ENCODE measurements around the gene LTBP1. TPM values are rescaled to one million over a fixed set of nuclear protein-coding genes. Genes with fewer than 3 reads are reported as not detected.
A peak's percentile ranks its signal among the peaks of the same experiment; 100 is the strongest.

Gene LTBP1
- total RNA-seq, 2 experiments from 2014 or later = 0.10 to 0.14 TPM

- H3K36me3 Mint-ChIP-seq (ENCODE audit: low read depth) = no peaks in the 10 kb centered on the region
- no peaks in the 10 kb centered on the region for H3K27me3 Mint-ChIP-seq (ENCODE audit: low read depth)
- CTCF ChIA-PET = no interaction called here
- intact Hi-C loops (cut with micrococcal nuclease) = no loop called here
- DNase-seq = no peak
- H3K4me1 Mint-ChIP-seq (ENCODE audit: low read depth) = no peaks in the 10 kb centered on the region
- H3K4me3 Mint-ChIP-seq = no peak overlapping the region
- H3K27ac Mint-ChIP-seq = no peak overlapping the region
- H3K9me3 Mint-ChIP-seq = no peaks in the 10 kb centered on the region
These were observed 357.5 kb downstream of the LTBP1 start for GRCh38 chr2:33304032-33304864.

DNA sequence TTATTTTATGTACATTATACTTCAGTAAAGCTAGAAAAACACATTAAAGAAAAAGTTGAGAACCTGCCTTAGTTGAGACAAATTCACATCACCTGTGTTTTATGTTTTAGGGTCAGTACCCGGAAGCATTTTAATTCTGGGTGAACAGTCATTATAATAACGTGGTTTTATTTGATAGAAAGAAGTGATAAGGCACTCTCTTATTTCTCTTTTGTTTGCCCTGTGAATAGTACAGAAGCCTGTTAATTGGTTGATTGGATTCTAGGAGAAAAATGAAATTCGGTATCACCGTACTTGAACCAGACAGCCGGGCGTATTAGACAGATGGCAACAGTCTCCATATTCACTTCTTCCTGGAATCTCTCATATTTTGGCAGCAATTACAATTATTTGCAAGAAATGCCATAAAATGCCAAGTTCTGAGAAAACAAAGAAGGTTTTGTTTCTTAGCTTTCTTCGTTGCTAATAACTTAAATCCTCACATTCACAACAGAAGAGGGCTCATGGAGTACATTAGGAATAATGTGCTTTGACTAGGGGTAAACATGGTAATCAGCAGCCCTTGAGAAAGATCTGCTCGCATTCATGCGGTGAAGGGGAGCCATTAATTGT lies 361.0 kb downstream of the LTBP1 start:
- no peak overlapping the region for H3K27ac Mint-ChIP-seq
- peaks cover 2% of the 10 kb centered on the region for H3K27me3 Mint-ChIP-seq (ENCODE audit: low read depth)
- intact Hi-C loops (cut with micrococcal nuclease) = no loop called here
- no peak overlapping the region for H3K4me3 Mint-ChIP-seq
- CTCF ChIA-PET = no interaction called here
- no peaks in the 10 kb centered on the region for H3K9me3 Mint-ChIP-seq
- H3K4me1 Mint-ChIP-seq (ENCODE audit: low read depth) = no peaks in the 10 kb centered on the region
- no peak for DNase-seq
- no peaks in the 10 kb centered on the region for H3K36me3 Mint-ChIP-seq (ENCODE audit: low read depth)

DNA sequence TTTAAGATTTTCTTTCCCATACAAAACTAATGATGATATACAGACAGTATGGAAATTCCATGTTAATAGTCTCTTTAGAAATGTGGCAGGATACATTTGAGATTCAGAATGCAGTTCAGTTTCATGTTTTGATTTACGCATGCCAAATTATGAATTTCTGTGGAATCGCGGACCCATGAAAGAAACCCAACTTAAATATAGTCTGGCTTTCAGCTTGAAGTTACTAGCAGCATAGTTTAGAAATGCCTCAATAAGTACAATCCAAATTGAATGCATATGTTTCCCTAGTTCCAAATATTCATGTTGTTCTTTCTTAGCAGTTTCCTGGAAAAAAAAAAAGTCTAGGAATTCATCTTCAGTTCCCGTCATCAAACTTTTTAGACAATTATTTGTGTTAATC lies 365.6 kb downstream of the LTBP1 start:
- Mint-ChIP-seq H3K9me3 (no peaks in the 10 kb centered on the region), H3K4me1 (ENCODE audit: low read depth) (no peaks in the 10 kb centered on the region), H3K27ac (no peak overlapping the region), H3K4me3 (no peak overlapping the region), H3K27me3 (ENCODE audit: low read depth) (peaks cover 11% of the 10 kb centered on the region), H3K36me3 (ENCODE audit: low read depth) (no peaks in the 10 kb centered on the region)
- intact Hi-C loops (cut with micrococcal nuclease) = no loop called here
- DNase-seq = no peak
- CTCF ChIA-PET = interaction anchor here (0.7 kb wide), 1 partner anchor 579 kb away, joined by 3 read pairs; no protein-coding TSS in a partner anchor

- Mint-ChIP-seq H3K4me3 (no peak overlapping the region), H3K9me3 (no peaks in the 10 kb centered on the region), H3K27ac (no peak overlapping the region), H3K4me1 (ENCODE audit: low read depth) (no peaks in the 10 kb centered on the region), H3K27me3 (ENCODE audit: low read depth) (peaks cover 13% of the 10 kb centered on the region), H3K36me3 (ENCODE audit: low read depth) (no peaks in the 10 kb centered on the region)
- intact Hi-C loops (cut with micrococcal nuclease) = no loop called here
- CTCF ChIA-PET = interaction anchor here (0.7 kb wide), 1 partner anchor 580 kb away, joined by 3 read pairs; no protein-coding TSS in a partner anchor
- no peak for DNase-seq
These were observed 366.3 kb downstream of the LTBP1 start for GRCh38 chr2:33313039-33313438.

DNA sequence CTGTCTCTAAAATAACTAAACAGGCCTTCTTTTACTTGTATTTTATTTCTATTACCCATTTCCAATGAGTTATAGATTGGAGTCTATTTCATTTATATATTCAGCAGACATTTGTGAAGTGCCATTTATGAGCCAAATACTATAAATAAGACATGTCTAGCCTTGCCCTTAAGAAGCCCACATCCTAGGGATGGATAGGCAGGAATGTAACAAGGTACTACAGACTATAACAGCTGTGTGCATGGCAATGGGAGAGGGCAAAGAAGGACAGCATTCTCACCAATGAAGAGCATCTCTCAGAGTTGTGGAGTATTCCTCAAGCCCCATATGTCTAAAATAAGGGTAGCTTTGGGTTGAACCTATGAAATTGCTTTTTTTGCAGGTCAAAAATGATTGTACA lies 367.8 kb downstream of the LTBP1 start:
- CTCF ChIA-PET = no interaction called here
- H3K27ac Mint-ChIP-seq = no peak overlapping the region
- intact Hi-C loops (cut with micrococcal nuclease) = no loop called here
- H3K9me3 Mint-ChIP-seq = no peaks in the 10 kb centered on the region
- peaks cover 16% of the 10 kb centered on the region for H3K27me3 Mint-ChIP-seq (ENCODE audit: low read depth)
- DNase-seq = no peak
- no peaks in the 10 kb centered on the region for H3K4me1 Mint-ChIP-seq (ENCODE audit: low read depth)
- H3K4me3 Mint-ChIP-seq = no peak overlapping the region
- no peaks in the 10 kb centered on the region for H3K36me3 Mint-ChIP-seq (ENCODE audit: low read depth)

GRCh38 chr2:33316328-33316727 lies 369.6 kb downstream of the LTBP1 start:
- no peak overlapping the region for H3K27ac Mint-ChIP-seq
- no peak for DNase-seq
- no peaks in the 10 kb centered on the region for H3K36me3 Mint-ChIP-seq (ENCODE audit: low read depth)
- intact Hi-C loops (cut with micrococcal nuclease) = no loop called here
- H3K4me3 Mint-ChIP-seq = no peak overlapping the region
- no peaks in the 10 kb centered on the region for H3K9me3 Mint-ChIP-seq
- CTCF ChIA-PET = interaction anchor here (0.7 kb wide), 1 partner anchor 514 kb away, joined by 4 read pairs; no protein-coding TSS in a partner anchor
- peaks cover 14% of the 10 kb centered on the region for H3K27me3 Mint-ChIP-seq (ENCODE audit: low read depth)
- H3K4me1 Mint-ChIP-seq (ENCODE audit: low read depth) = peaks cover 5% of the 10 kb centered on the region

DNA sequence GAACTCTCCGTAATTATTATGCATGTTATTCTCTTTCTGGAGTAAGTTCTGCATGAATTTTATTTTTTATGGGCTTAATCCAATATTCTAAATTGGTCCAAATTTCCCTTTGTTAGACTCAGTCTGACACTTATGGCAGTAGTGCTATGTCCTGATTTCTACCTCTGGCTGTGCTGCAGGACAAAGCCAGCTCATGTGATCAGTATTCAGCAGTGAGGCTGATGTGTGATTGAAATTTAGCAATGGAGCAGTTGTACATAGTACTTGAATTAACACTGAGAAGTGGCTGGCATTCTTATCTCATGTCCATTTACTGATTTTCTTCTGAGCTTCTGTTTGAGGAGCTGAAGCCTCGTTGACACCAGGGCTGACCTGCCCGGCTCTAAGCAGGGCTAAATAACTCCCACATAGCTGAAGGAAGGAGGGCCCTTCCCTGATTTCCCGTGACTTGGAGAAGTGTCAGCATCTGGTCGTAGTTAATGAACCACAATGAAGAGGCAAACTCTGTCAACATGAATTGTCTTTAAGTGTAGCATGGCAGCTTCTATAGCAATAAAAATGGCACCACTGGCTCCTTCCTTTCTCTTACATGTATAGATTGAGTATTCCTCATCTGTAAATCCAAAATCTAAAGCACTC lies 370.7 kb downstream of the LTBP1 start:
- intact Hi-C loops (cut with micrococcal nuclease) = no loop called here
- Mint-ChIP-seq H3K27ac (no peak overlapping the region), H3K36me3 (ENCODE audit: low read depth) (no peaks in the 10 kb centered on the region), H3K4me3 (no peak overlapping the region), H3K27me3 (ENCODE audit: low read depth) (peaks cover 14% of the 10 kb centered on the region), H3K9me3 (no peaks in the 10 kb centered on the region), H3K4me1 (ENCODE audit: low read depth) (peaks cover 13% of the 10 kb centered on the region)
- DNase-seq = no peak
- CTCF ChIA-PET = no interaction called here

DNA sequence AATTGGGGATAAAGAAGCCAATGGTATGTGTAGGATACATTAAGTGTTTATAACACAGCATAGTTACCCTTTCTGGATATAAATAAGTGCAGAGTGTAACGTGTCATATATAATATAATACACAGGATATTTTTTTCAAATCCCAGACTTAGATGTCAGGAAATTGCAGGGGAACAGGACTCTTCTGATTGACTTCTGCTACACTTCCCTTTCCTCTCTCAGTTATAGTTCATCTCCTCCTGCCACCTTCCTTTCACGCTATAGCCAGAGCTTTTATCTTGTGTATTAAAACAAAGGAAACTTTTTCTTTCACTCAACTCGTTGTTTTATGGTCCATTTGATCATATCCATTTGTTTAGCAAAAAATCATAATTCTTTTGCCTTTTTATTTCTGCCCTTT lies 371.7 kb downstream of the LTBP1 start:
- DNase-seq = no peak
- Mint-ChIP-seq H3K27ac (no peak overlapping the region), H3K9me3 (no peaks in the 10 kb centered on the region), H3K4me1 (ENCODE audit: low read depth) (peaks cover 17% of the 10 kb centered on the region), H3K27me3 (ENCODE audit: low read depth) (peaks cover 13% of the 10 kb centered on the region), H3K4me3 (no peak overlapping the region), H3K36me3 (ENCODE audit: low read depth) (no peaks in the 10 kb centered on the region)
- CTCF ChIA-PET = no interaction called here
- intact Hi-C loops (cut with micrococcal nuclease) = no loop called here

DNA sequence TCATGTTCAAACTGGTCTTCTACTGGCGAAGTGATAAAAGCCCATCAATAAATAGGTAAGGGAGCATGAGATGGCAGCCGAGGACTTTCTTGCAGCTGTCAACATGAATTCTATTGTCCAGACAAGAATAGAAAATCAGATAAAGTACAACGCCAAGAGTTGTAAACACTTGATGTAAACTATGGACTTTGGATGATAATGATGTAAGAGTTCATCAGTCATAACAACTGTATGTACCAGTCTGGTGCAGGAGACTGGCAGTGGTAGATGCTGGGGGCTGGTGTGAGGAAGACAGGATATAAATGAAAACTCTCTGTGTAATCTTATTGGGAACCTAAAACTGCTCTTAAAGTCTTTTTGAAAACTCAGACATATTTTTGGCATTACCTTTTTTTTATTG lies 373.8 kb downstream of the LTBP1 start:
- intact Hi-C loops (cut with micrococcal nuclease) = no loop called here
- CTCF ChIA-PET = no interaction called here
- no peak overlapping the region for H3K27ac Mint-ChIP-seq

GRCh38 chr2:33321236-33321771 lies 374.6 kb downstream of the LTBP1 start:
- H3K4me3 Mint-ChIP-seq = no peak overlapping the region
- H3K36me3 Mint-ChIP-seq (ENCODE audit: low read depth) = no peaks in the 10 kb centered on the region
- DNase-seq = peak; percentile 29
- CTCF ChIA-PET = no interaction called here
- intact Hi-C loops (cut with micrococcal nuclease) = loop anchor here (1.0 kb wide), 2 partner anchors 49 to 252 kb away; no protein-coding TSS in a partner anchor
- H3K27ac Mint-ChIP-seq = peak overlapping the region; percentile 41
- H3K27me3 Mint-ChIP-seq (ENCODE audit: low read depth) = peaks cover 9% of the 10 kb centered on the region
- H3K4me1 Mint-ChIP-seq (ENCODE audit: low read depth) = peaks cover 17% of the 10 kb centered on the region
- H3K9me3 Mint-ChIP-seq = no peaks in the 10 kb centered on the region

More for the DNA sequence above, 373.8 kb downstream of the LTBP1 start:
- H3K4me1 Mint-ChIP-seq (ENCODE audit: low read depth) = peaks cover 17% of the 10 kb centered on the region
- H3K36me3 Mint-ChIP-seq (ENCODE audit: low read depth) = no peaks in the 10 kb centered on the region
- H3K9me3 Mint-ChIP-seq = no peaks in the 10 kb centered on the region
- H3K4me3 Mint-ChIP-seq = no peak overlapping the region
- H3K27me3 Mint-ChIP-seq (ENCODE audit: low read depth) = peaks cover 10% of the 10 kb centered on the region
- DNase-seq = no peak

DNA sequence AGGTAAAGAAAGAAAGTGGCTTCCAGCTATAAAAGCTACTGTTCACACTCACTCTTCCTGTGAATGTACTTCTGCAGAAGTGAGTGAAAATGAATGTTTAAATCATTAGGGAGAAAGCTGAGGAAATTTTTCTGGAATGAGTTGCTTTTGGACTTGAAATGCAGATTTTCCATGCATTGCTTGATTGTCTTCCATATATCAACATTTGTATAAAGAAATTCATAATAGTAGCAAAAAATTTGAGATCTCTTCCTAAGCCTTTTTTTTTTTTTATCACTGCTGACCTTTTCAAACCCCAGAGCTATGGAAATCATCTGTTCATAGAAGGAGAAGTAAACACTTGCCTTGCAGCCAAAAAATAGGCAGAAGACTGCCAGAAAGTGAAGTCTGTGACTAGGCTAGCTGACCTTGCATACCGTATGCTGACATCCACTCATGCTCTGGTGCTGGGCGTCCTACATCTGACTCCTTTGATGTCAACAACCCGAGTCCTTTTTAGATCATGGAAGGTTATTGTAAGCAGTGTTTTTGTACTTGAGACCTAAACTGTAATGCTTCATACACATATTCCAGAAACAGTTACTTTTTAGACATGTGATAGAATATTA lies 375.2 kb downstream of the LTBP1 start:
- H3K4me3 Mint-ChIP-seq = no peak overlapping the region
- no peaks in the 10 kb centered on the region for H3K9me3 Mint-ChIP-seq
- H3K4me1 Mint-ChIP-seq (ENCODE audit: low read depth) = peaks cover 17% of the 10 kb centered on the region
- CTCF ChIA-PET = no interaction called here
- intact Hi-C loops (cut with micrococcal nuclease) = loop anchor here (1.0 kb wide), 2 partner anchors 50 to 253 kb away; no protein-coding TSS in a partner anchor
- no peak for DNase-seq
- peaks cover 8% of the 10 kb centered on the region for H3K27me3 Mint-ChIP-seq (ENCODE audit: low read depth)
- H3K36me3 Mint-ChIP-seq (ENCODE audit: low read depth) = no peaks in the 10 kb centered on the region
- no peak overlapping the region for H3K27ac Mint-ChIP-seq

DNA sequence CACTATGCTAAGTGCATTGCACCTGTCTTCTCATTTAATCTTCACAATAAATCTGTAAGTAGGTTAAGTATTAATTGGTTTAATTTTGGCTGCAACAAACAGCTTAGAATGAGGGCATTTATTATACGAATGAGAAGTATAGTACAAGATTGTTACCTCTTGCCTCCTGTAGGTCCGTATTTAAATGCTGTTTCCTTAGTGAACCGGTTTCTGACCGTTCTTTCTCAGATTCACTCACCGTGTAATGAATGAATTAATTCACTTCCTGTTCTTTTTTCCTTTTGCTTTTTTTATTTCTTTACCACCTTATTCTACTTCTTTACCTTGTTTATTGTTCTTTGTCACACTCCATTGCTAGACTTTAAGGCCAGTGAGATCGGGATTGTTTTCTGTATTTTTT lies 375.9 kb downstream of the LTBP1 start:
- DNase-seq = no peak
- Mint-ChIP-seq H3K36me3 (ENCODE audit: low read depth) (no peaks in the 10 kb centered on the region), H3K9me3 (no peaks in the 10 kb centered on the region), H3K4me3 (no peak overlapping the region), H3K27ac (no peak overlapping the region), H3K27me3 (ENCODE audit: low read depth) (peaks cover 8% of the 10 kb centered on the region), H3K4me1 (ENCODE audit: low read depth) (peaks cover 17% of the 10 kb centered on the region)
- CTCF ChIA-PET = interaction anchor here (0.7 to 1.1 kb wide), 2 partner anchors 29 to 50 kb away, joined by 3 to 4 read pairs; no protein-coding TSS in a partner anchor
- intact Hi-C loops (cut with micrococcal nuclease) = no loop called here

Data from activated naive CD4-positive, alpha-beta T cell treated with anti-CD3 and anti-CD28 coated beads for 36 hours (primary cell).